Activated T-helper 17 cell treated with anti-CD3 and anti-CD28 coated beads, Interleukin-2, amount 50 U/mL, for 72 hours (primary cell): Measurements from ENCODE around the gene CATSPERE. TPM values are rescaled to one million over a fixed set of nuclear protein-coding genes. Genes with fewer than 3 reads are reported as not detected.
A peak's percentile ranks its signal among the peaks of the same experiment; 100 is the strongest.
"Not testable (repeated sequence)": the region's sequence is repeated elsewhere in the genome, so short reads cannot be mapped to it uniquely, and the experiment has no call there.

Source experiments
- ATAC-seq: fragments of 150-1000 bp; cut with Tn5 transposase; replicated peaks from 2 replicates; pipeline ENCODE4 v1.10.0; 2021; ENCODE audit warnings: mild to moderate bottlenecking, moderate library complexity
- H3K27ac Mint-ChIP-seq: one replicate; pipeline ENCODE4 v1.8.0; 2022; ENCODE audit warnings: mixed read lengths
- H3K27me3 Mint-ChIP-seq: one replicate; pipeline ENCODE4 v1.8.0; 2022; ENCODE audit warnings: mixed read lengths
- H3K36me3 Mint-ChIP-seq: one replicate; pipeline ENCODE4 v1.8.0; 2022; ENCODE audit warnings: low read depth, mild to moderate bottlenecking, mixed read lengths
- H3K4me1 Mint-ChIP-seq: one replicate; pipeline ENCODE4 v1.8.0; 2022; ENCODE audit warnings: mixed read lengths
- H3K4me3 Mint-ChIP-seq: one replicate; pipeline ENCODE4 v1.8.0; 2022; ENCODE audit warnings: mild to moderate bottlenecking, mixed read lengths
- H3K9me3 Mint-ChIP-seq: one replicate; pipeline ENCODE4 v1.8.0; 2022; ENCODE audit warnings: mixed read lengths
- total RNA-seq, 2 donors: library from RNA; stranded (reverse); gene quantifications; one replicate each; pipeline ENCODE4 v1.2.3, GENCODE V29; 2022

Gene CATSPERE
- total RNA-seq, 2 donors from 2014 or later, result 0.53 to 0.69 TPM

- no peak for ATAC-seq
- no peak overlapping the region for H3K27ac Mint-ChIP-seq
- H3K9me3 Mint-ChIP-seq, result no peaks in the 10 kb centered on the region
- H3K4me1 Mint-ChIP-seq, result peaks cover 4% of the 10 kb centered on the region
- peaks cover 11% of the 10 kb centered on the region for H3K27me3 Mint-ChIP-seq
- no peaks in the 10 kb centered on the region for H3K36me3 Mint-ChIP-seq
- H3K4me3 Mint-ChIP-seq, result no peak overlapping the region
Measured at GRCh38 chr1:244645890-244646289, 184.8 kb downstream of the CATSPERE start.

GRCh38 chr1:244647819-244648218 lies 186.7 kb downstream of the CATSPERE start:
- no peak overlapping the region for H3K4me3 Mint-ChIP-seq
- H3K36me3 Mint-ChIP-seq, result no peaks in the 10 kb centered on the region
- H3K4me1 Mint-ChIP-seq, result peaks cover 14% of the 10 kb centered on the region
- no peak overlapping the region for H3K27ac Mint-ChIP-seq
- no peak for ATAC-seq
- H3K27me3 Mint-ChIP-seq, result no peaks in the 10 kb centered on the region
- no peaks in the 10 kb centered on the region for H3K9me3 Mint-ChIP-seq

- Mint-ChIP-seq H3K36me3 (peaks cover 6% of the 10 kb centered on the region), H3K27ac (peak overlapping the region; percentile 87), H3K9me3 (no peaks in the 10 kb centered on the region), H3K4me3 (peak overlapping the region; percentile 90), H3K4me1 (peaks cover 20% of the 10 kb centered on the region), H3K27me3 (no peaks in the 10 kb centered on the region)
- ATAC-seq, result no peak
Measured at GRCh38 chr1:244651956-244652622, 191.0 kb downstream of the CATSPERE start.

- no peaks in the 10 kb centered on the region for H3K9me3 Mint-ChIP-seq
- peak within 1 kb of the TSS; percentile 87 for H3K27ac Mint-ChIP-seq
- H3K27me3 Mint-ChIP-seq, result no peaks in the 10 kb centered on the region
- H3K4me3 Mint-ChIP-seq, result peak within 1 kb of the TSS; percentile 90
- peak; percentile 95 for ATAC-seq
- peaks cover 24% of the 10 kb centered on the region for H3K4me1 Mint-ChIP-seq
- H3K36me3 Mint-ChIP-seq, result peaks cover 13% of the 10 kb centered on the region
Measured at GRCh38 chr1:244652623-244653438, 191.8 kb downstream of the CATSPERE start, which contains the start of gene DESI2. TSS of gene DESI2 (plus strand) at chr1:244653126. CDS start at chr1:244653314, 188 bp downstream.

- no peak for ATAC-seq
- Mint-ChIP-seq H3K27ac (no peak overlapping the region), H3K4me3 (no peak overlapping the region), H3K27me3 (no peaks in the 10 kb centered on the region), H3K9me3 (no peaks in the 10 kb centered on the region), H3K4me1 (peaks cover 30% of the 10 kb centered on the region), H3K36me3 (peaks cover 21% of the 10 kb centered on the region)
Measured at GRCh38 chr1:244653439-244654107, 192.5 kb downstream of the CATSPERE start.

- Mint-ChIP-seq H3K27ac (no peak overlapping the region), H3K27me3 (no peaks in the 10 kb centered on the region), H3K4me1 (peaks cover 31% of the 10 kb centered on the region), H3K36me3 (peaks cover 28% of the 10 kb centered on the region), H3K9me3 (no peaks in the 10 kb centered on the region), H3K4me3 (no peak overlapping the region)
- no peak for ATAC-seq
Measured at GRCh38 chr1:244654108-244655038, 193.3 kb downstream of the CATSPERE start.

- no peaks in the 10 kb centered on the region for H3K9me3 Mint-ChIP-seq
- no peak for ATAC-seq
Measured at GRCh38 chr1:244655186-244655585, 194.1 kb downstream of the CATSPERE start.

GRCh38 chr1:244657421-244657820 lies 196.3 kb downstream of the CATSPERE start:
- H3K4me1 Mint-ChIP-seq, result peaks cover 18% of the 10 kb centered on the region
- H3K4me3 Mint-ChIP-seq, result no peak overlapping the region
- peaks cover 44% of the 10 kb centered on the region for H3K36me3 Mint-ChIP-seq
- H3K27me3 Mint-ChIP-seq, result no peaks in the 10 kb centered on the region
- ATAC-seq, result no peak
- no peaks in the 10 kb centered on the region for H3K9me3 Mint-ChIP-seq
- no peak overlapping the region for H3K27ac Mint-ChIP-seq

More at GRCh38 chr1:244655186-244655585, 194.1 kb downstream of the CATSPERE start:
- H3K4me3 Mint-ChIP-seq, result no peak overlapping the region
- no peak overlapping the region for H3K27ac Mint-ChIP-seq
- H3K27me3 Mint-ChIP-seq, result no peaks in the 10 kb centered on the region
- H3K4me1 Mint-ChIP-seq, result peaks cover 31% of the 10 kb centered on the region
- H3K36me3 Mint-ChIP-seq, result peaks cover 36% of the 10 kb centered on the region

- Mint-ChIP-seq H3K4me3 (no peak overlapping the region), H3K4me1 (peaks cover 17% of the 10 kb centered on the region), H3K27ac (no peak overlapping the region), H3K9me3 (no peaks in the 10 kb centered on the region), H3K36me3 (peaks cover 44% of the 10 kb centered on the region), H3K27me3 (no peaks in the 10 kb centered on the region)
- no peak for ATAC-seq
Measured at GRCh38 chr1:244659694-244660093, 198.6 kb downstream of the CATSPERE start.

GRCh38 chr1:244660595-244660994 lies 199.5 kb downstream of the CATSPERE start:
- H3K9me3 Mint-ChIP-seq, result no peaks in the 10 kb centered on the region
- no peaks in the 10 kb centered on the region for H3K27me3 Mint-ChIP-seq
- no peak for ATAC-seq

GRCh38 chr1:244661569-244662312 lies 200.7 kb downstream of the CATSPERE start:
- ATAC-seq, H3K4me3 Mint-ChIP-seq, H3K27ac Mint-ChIP-seq, H3K9me3 Mint-ChIP-seq, H3K27me3 Mint-ChIP-seq: not testable (repeated sequence)
- H3K36me3 Mint-ChIP-seq, result peaks cover 42% of the 10 kb centered on the region
- H3K4me1 Mint-ChIP-seq, result peaks cover 12% of the 10 kb centered on the region

More at GRCh38 chr1:244660595-244660994, 199.5 kb downstream of the CATSPERE start:
- peaks cover 17% of the 10 kb centered on the region for H3K4me1 Mint-ChIP-seq
- no peak overlapping the region for H3K27ac Mint-ChIP-seq
- peaks cover 44% of the 10 kb centered on the region for H3K36me3 Mint-ChIP-seq
- no peak overlapping the region for H3K4me3 Mint-ChIP-seq

- Mint-ChIP-seq H3K4me1 (peaks cover 7% of the 10 kb centered on the region), H3K27ac (no peak overlapping the region), H3K9me3 (no peaks in the 10 kb centered on the region), H3K4me3 (no peak overlapping the region), H3K36me3 (peaks cover 33% of the 10 kb centered on the region), H3K27me3 (no peaks in the 10 kb centered on the region)
- no peak for ATAC-seq
Measured at GRCh38 chr1:244662599-244662998, 201.5 kb downstream of the CATSPERE start.

GRCh38 chr1:244664353-244664752 lies 203.3 kb downstream of the CATSPERE start:
- H3K4me1 Mint-ChIP-seq, result no peaks in the 10 kb centered on the region
- H3K36me3 Mint-ChIP-seq, result peaks cover 17% of the 10 kb centered on the region
- no peak for ATAC-seq
- no peak overlapping the region for H3K27ac Mint-ChIP-seq
- H3K27me3 Mint-ChIP-seq, result no peaks in the 10 kb centered on the region
- H3K9me3 Mint-ChIP-seq, result no peaks in the 10 kb centered on the region
- no peak overlapping the region for H3K4me3 Mint-ChIP-seq
